Sigmoid colon (tissue), 7 donors: ENCODE results near the gene GTPBP3. TPM values are rescaled to one million over a fixed set of nuclear protein-coding genes. Genes with fewer than 3 reads are reported as not detected.
"Not testable (repeated sequence)": the region's sequence is repeated elsewhere in the genome, so short reads cannot be mapped to it uniquely, and the experiment has no call there.

Experiments
- DNase-seq: peaks from one replicate; pipeline ENCODE4 v3.0.0-alpha.2; 2019
- H3K27ac ChIP-seq, 4 donors: fragments of 200-600 bp; sonication (generic); one replicate each; pipeline ENCODE4 v1.5.1; 2016 to 2019; ENCODE audit warnings: mild to moderate bottlenecking in 1 of 4
- H3K27me3 ChIP-seq, 3 donors: fragments of 200-600 bp; sonication (generic); one replicate each; pipeline ENCODE4 v1.5.1; 2019; ENCODE audit warnings: mild to moderate bottlenecking in 1 of 3
- H3K36me3 ChIP-seq, 4 donors: fragments of 200-600 bp; sonication (generic); one replicate each; pipeline ENCODE4 v1.5.1; 2016 to 2019
- H3K4me1 ChIP-seq, 4 donors: fragments of 200-600 bp; sonication (generic); one replicate each; pipeline ENCODE4 v1.5.1; 2017 to 2019
- H3K4me3 ChIP-seq, 4 donors: fragments of 200-600 bp; sonication (generic); one replicate each; pipeline ENCODE4 v1.5.1; 2017 to 2019; ENCODE audit warnings: mild to moderate bottlenecking in 2 of 4, moderate library complexity in 1 of 4
- H3K9me3 ChIP-seq, 4 donors: fragments of 200-600 bp in 3 of 4; sonication (generic) in 3 of 4; one replicate each; pipeline versions ENCODE4 v1.5.1 to v1.6.1; 2013 to 2019
- CTCF ChIP-seq, 4 experiments: fragments of 450-650 bp in 3 of 4; fragments of 200-600 bp in 1 of 4; IDR thresholded peaks; one replicate each; pipeline ENCODE4 v1.5.1; 2016 to 2019; ENCODE audit warnings: antibody characterized with exemption in 4 of 4, mild to moderate bottlenecking in 3 of 4, moderate library complexity in 2 of 4
- EP300 ChIP-seq, 4 donors: sonication (generic); formaldehyde crosslinking; IDR thresholded peaks; one replicate each; pipeline ENCODE4 v1.6.1; 2017; ENCODE audit warnings: antibody characterized with exemption in 4 of 4
- POLR2A ChIP-seq, 2 donors: fragments of 450-650 bp; IDR thresholded peaks; one replicate each; pipeline ENCODE4 v1.6.1; 2016; ENCODE audit warnings: antibody characterized with exemption in 2 of 2, mild to moderate bottlenecking in 2 of 2, moderate library complexity in 2 of 2
- POLR2AphosphoS5 ChIP-seq, 4 donors: sonication (generic); formaldehyde crosslinking; IDR thresholded peaks; one replicate each; pipeline ENCODE4 v1.6.1; 2017; ENCODE audit warnings: antibody characterized with exemption in 4 of 4
- WGBS, 2 donors: extraction: QIAGEN DNeasy Blood & Tissue Kit; methylation state at CpG; one replicate each; pipeline ENCODE4 v1.1.7; 2013; 5-methylcytosine and 5-hydroxymethylcytosine counted together
- intact Hi-C: fragments of 100-400 bp; cut with DNase I; formaldehyde crosslinking; loops from one replicate; pipeline ENCODE4 v1.15.1; 2023
- polyA plus RNA-seq, 3 donors: library from polyadenylated mRNA; stranded (reverse); fragments of 200-250 nt; gene quantifications; one replicate each; pipeline ENCODE4 v1.2.3, GENCODE V29; 2013
- total RNA-seq, 4 donors: library from RNA; depleted of rRNA; stranded (reverse); fragments of >200 nt; gene quantifications; one replicate each; pipeline ENCODE4 v1.1.0, GENCODE V29; 2016
- donor health status: healthy with polysubstance abuse.
- donor health status: Bipolar disorder and iron deficiency.
- donor health status: healthy.

GTPBP3 gene
- total and polyA plus RNA-seq, 7 donors = 3.7 to 22.2 (median 13.2) TPM

GRCh38 chr19:17294051-17294891 lies 43.1 kb upstream of the GTPBP3 start:
- Histone ChIP-seq H3K4me1 (peaks cover 0 to 17% (median 14%) of the 10 kb centered on the region in 4 donors), H3K27ac (no peak overlapping the region), H3K36me3 (peaks cover 0 to 30% (median 6%) of the 10 kb centered on the region in 4 donors), H3K4me3 (no peak overlapping the region), H3K27me3 (no peaks in the 10 kb centered on the region), H3K9me3 (peaks cover 0 to 3% (median 0%) of the 10 kb centered on the region in 4 donors)
- TF ChIP-seq POLR2A (IDR thresholded peaks at IDR 0.05) (no peak), CTCF (IDR thresholded peaks at IDR 0.05) (no peak), EP300 (IDR thresholded peaks at IDR 0.05) (no peak), POLR2AphosphoS5 (IDR thresholded peaks at IDR 0.05) (no peak)
- WGBS, 2 donors = 81 to 86% methylated on average over 48 of the region's 48 CpGs
- intact Hi-C loops = loop anchor here (5.0 kb wide), 1 partner anchor 93 kb away; no protein-coding TSS in a partner anchor
- DNase-seq = no peak

GRCh38 chr19:17295551-17295950 lies 41.8 kb upstream of the GTPBP3 start:
- DNase-seq, H3K4me3 ChIP-seq, intact Hi-C loops, H3K27me3 ChIP-seq, H3K27ac ChIP-seq, H3K9me3 ChIP-seq: not testable (repeated sequence)
- 96 to 97% methylated on average over 6 of the region's 6 CpGs for WGBS, 2 donors
- peaks cover 0 to 14% (median 9%) of the 10 kb centered on the region in 4 donors for H3K4me1 ChIP-seq
- peaks cover 0 to 32% (median 6%) of the 10 kb centered on the region in 4 donors for H3K36me3 ChIP-seq

GRCh38 chr19:17296273-17296672 lies 41.1 kb upstream of the GTPBP3 start:
- Histone ChIP-seq H3K36me3 (peaks cover 0 to 39% (median 8%) of the 10 kb centered on the region in 4 donors), H3K4me3 (no peak overlapping the region), H3K9me3 (peaks cover 0 to 3% (median 0%) of the 10 kb centered on the region in 4 donors), H3K4me1 (peaks cover 0 to 22% (median 11%) of the 10 kb centered on the region in 4 donors), H3K27me3 (no peaks in the 10 kb centered on the region), H3K27ac (no peak overlapping the region)
- TF ChIP-seq POLR2AphosphoS5 (IDR thresholded peaks at IDR 0.05) = no peak
- TF ChIP-seq CTCF (IDR thresholded peaks at IDR 0.05) = no peak
- no peak for TF ChIP-seq POLR2A (IDR thresholded peaks at IDR 0.05)
- TF ChIP-seq EP300 (IDR thresholded peaks at IDR 0.05) = no peak
- intact Hi-C loops = no loop called here
- WGBS, 2 donors = 52 to 64% methylated on average over 4 of the region's 4 CpGs
- no peak for DNase-seq

- H3K4me3 ChIP-seq = no peak overlapping the region
- H3K9me3 ChIP-seq = peaks cover 0 to 3% (median 0%) of the 10 kb centered on the region in 4 donors
- H3K36me3 ChIP-seq = peaks cover 0 to 39% (median 8%) of the 10 kb centered on the region in 4 donors
- 94% methylated on average over 6 of the region's 6 CpGs for WGBS, 2 donors
- DNase-seq = no peak
- H3K27me3 ChIP-seq = no peaks in the 10 kb centered on the region
- TF ChIP-seq EP300 (IDR thresholded peaks at IDR 0.05) (no peak), POLR2AphosphoS5 (IDR thresholded peaks at IDR 0.05) (no peak), POLR2A (IDR thresholded peaks at IDR 0.05) (no peak)
- H3K27ac ChIP-seq = no peak overlapping the region
- intact Hi-C loops = no loop called here
- H3K4me1 ChIP-seq = peaks cover 0 to 24% (median 12%) of the 10 kb centered on the region in 4 donors
These were observed 40.4 kb upstream of the GTPBP3 start for GRCh38 chr19:17296976-17297375.

GRCh38 chr19:17300992-17301619 lies 36.2 kb upstream of the GTPBP3 start:
- no peak for DNase-seq
- TF ChIP-seq POLR2AphosphoS5 (IDR thresholded peaks at IDR 0.05) (no peak), CTCF (IDR thresholded peaks at IDR 0.05) (no peak), POLR2A (IDR thresholded peaks at IDR 0.05) (no peak), EP300 (IDR thresholded peaks at IDR 0.05) (no peak)
- H3K27me3 ChIP-seq = no peaks in the 10 kb centered on the region
- no peak overlapping the region for H3K4me3 ChIP-seq
- intact Hi-C loops = no loop called here
- peaks cover 0 to 43% (median 37%) of the 10 kb centered on the region in 4 donors for H3K4me1 ChIP-seq
- H3K9me3 ChIP-seq = peaks cover 0 to 3% (median 0%) of the 10 kb centered on the region in 4 donors
- peaks cover 0 to 31% (median 5%) of the 10 kb centered on the region in 4 donors for H3K36me3 ChIP-seq
- WGBS, 2 donors = 96 to 97% methylated on average over 51 of the region's 51 CpGs
- H3K27ac ChIP-seq = no peak overlapping the region
